Measurements from ENCODE around the gene OR1F1.

OR1F1 gene

GRCh38 chr16:3249020-3249419, 61.0 kb downstream of the OR1F1 start:
- no peak for DNase-seq

GRCh38 chr16:3249451-3249850, 61.4 kb downstream of the OR1F1 start:
- DNase-seq: no peak

GRCh38 chr16:3252967-3253366, 65.0 kb downstream of the OR1F1 start:
- DNase-seq: no peak

- no peak for DNase-seq
These were observed 66.3 kb downstream of the OR1F1 start for GRCh38 chr16:3254309-3254708.
